A204.1 (cell line): ENCODE measurements around the gene LY6G5B.

Experiments used
- FAIRE-seq: peaks from 2 replicates; lab custom pipeline; 2012; peaks lifted over from hg19 to GRCh38; lab: Jason Lieb, UNC

LY6G5B gene, protein sequence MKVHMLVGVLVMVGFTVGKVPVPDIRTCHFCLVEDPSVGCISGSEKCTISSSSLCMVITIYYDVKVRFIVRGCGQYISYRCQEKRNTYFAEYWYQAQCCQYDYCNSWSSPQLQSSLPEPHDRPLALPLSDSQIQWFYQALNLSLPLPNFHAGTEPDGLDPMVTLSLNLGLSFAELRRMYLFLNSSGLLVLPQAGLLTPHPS

DNA sequence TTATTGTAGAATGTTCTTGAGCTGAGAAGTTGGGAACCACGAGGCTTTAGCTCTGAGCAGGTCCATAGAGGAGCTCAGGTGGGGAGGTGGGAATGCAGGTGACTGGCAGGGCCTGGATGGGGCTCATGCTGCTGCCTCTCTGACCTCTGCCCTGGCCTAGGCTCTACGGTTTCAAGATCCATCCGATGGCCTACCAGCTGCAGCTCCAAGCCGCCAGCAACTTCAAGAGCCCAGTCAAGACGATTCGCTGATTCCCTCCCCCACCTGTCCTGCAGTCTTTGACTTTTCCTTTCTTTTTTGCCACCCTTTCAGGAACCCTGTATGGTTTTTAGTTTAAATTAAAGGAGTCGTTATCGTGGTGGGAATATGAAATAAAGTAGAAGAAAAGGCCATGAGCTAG lies at the start of gene LY6G5B:
TSS of gene LY6G5B (plus strand) at position 301 of the 400 bp plus-strand sequence. CDS start 975 bp downstream, outside the sequence.
- FAIRE-seq, result no peak

DNA sequence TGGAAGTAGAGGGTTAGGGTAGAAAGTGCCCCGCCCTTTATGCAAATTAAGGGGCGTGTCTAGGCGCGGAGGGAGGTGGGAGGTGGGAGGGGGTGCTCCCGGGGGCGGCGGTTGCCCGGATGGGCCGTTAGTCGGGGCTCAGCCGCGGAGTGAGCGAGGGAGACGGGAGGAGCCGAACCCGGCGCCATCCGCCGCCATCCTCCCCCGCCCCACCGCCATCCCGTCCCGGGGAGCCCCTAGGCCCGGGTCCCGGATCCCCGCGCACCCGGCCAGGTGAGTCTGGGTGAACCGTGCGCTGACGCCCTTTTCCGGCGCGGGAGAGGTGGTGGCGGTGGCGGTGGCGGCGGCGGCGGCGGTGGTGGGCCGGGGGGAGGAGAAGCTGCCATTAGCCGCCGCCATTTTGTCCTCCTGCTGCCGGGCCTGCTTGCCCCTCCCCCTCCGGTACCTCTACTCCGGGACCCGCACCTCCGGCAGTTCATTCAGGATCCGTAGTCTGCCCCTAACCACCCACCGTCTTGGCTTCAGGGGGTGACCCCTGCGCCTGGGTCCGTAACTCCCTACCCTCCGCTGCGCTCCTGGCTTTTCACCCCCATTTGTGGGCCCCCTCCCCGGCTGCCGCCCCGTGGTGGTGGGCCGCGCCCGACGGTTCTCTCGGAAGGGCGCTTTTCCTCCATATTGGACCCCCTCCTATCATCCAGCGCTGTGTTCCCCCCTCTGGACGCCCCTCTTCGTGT lies 49.0 kb upstream of the LY6G5B start, which contains the start of gene PRRC2A:
TSS of gene PRRC2A (plus strand) at position 130 of the 734 bp plus-strand sequence. CDS start 2,075 bp downstream, outside the sequence.
- FAIRE-seq, result no peak

DNA sequence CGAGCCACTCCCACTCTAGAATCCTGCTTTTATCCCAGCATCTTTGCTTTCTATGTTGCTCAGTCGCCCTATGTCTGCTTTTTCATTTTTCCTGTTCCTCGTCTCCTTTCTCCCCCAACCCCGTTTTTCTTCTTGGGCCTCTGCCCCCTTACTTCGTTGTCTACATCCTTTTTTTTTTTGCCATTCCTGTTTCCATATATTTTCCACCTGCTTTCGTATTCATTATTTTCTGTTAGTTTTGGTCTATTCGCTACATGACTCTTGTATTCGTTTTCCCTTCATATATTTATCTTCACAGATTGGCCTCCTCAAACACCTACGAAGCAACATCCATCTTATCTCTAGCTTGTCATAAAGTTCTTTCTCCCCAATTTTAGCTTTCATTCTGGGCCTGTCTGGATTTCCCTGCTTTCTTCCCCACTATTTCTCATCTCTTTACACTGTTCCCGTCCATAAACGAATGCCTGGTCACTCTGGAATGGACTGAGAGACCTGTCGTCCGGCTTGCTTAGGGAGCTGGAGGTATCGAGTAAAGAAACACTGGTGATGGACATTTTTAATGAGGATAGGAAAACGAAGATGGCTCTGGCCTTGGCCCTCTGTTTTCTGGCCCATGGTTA lies 48.3 kb upstream of the LY6G5B start:
- no peak for FAIRE-seq

DNA sequence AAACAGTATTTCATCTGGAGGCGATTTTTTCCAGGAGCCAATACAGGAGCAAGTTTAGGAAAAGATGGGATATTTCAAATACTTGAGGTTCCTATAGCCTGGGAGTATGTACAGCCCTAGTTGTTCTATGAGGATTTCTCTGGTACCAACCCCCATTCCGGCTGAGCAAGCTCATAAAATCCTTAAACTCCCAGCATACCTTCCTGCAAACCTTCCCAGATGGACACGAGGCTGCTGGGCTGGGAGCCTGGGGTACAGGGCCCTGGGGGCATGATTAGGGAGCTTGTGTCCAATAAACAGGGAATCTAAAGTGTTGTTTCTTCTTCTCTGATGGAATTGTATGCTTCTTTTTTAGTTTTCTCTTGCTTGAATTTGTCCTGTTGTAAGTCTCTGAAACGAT lies 47.8 kb upstream of the LY6G5B start:
- no peak for FAIRE-seq

DNA sequence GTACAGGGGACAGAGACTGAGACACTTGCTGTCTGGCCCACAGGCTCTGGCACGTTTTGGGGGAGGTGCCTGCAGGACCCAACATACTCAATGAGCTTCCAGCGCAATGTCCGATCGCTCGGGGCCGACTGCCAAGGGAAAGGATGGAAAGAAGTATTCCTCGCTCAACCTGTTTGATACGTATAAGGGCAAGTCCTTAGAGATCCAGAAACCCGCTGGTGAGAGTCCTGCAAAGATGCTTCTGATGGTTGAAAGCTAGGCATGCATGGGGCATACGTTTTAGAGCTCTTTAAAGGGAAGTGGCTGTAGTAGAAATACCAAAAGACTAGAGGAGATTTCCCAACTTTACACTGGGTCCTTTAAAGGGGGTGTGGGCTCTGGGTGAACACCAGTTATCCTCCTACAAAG lies 47.1 kb upstream of the LY6G5B start:
- FAIRE-seq, result no peak

DNA sequence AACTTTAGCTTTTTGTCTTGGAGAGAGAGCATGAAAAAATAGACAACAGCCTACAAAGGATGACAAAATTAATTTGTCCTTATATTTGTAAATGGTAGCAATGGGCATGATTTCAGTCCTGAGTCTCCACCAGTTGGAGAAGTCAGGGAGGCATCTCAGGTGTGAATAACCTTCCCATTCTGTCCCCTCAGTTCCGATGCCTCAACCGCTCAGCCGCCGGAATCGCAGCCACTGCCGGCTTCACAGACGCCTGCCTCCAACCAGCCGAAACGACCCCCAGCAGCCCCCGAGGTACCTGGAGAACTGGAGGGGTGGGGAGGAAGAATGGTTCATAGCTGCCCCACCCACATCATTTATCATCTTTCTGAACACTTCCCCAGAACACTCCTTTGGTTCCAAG lies 45.7 kb upstream of the LY6G5B start:
- FAIRE-seq, result no peak

DNA sequence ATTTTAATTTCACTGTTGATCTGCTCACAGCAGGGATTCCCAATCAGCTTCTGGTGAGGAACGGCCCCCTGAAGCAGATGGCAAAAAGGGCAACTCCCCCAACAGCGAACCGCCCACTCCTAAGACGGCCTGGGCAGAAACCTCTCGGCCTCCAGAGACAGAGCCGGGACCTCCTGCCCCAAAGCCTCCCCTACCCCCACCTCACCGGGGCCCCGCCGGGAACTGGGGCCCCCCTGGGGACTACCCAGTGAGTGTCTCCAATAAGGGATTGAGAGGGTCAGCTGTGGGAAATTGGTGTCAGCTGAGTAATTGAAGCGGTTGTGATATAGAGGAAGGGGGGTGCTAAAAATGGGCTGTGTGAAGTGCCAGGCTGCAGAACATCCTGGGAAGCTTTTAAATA lies 42.8 kb upstream of the LY6G5B start:
- no peak for FAIRE-seq

DNA sequence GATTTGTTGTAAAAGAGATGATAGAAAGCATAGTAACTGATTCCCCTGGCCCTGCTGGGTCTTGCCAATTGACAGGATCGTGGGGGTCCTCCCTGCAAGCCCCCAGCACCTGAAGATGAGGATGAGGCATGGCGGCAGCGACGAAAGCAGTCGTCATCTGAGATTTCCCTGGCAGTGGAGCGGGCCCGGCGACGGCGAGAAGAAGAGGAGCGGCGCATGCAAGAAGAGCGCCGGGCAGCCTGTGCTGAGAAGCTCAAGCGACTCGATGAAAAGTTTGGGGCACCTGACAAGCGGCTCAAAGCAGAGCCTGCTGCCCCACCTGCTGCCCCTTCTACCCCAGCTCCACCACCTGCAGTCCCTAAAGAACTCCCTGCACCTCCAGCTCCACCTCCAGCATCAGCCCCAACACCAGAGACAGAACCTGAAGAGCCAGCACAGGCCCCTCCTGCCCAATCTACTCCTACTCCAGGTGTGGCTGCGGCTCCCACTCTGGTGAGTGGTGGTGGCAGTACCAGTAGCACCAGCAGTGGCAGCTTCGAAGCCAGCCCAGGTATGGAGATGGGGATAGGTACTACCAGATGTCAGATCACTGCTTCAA lies 42.0 kb upstream of the LY6G5B start:
- FAIRE-seq, result no peak

DNA sequence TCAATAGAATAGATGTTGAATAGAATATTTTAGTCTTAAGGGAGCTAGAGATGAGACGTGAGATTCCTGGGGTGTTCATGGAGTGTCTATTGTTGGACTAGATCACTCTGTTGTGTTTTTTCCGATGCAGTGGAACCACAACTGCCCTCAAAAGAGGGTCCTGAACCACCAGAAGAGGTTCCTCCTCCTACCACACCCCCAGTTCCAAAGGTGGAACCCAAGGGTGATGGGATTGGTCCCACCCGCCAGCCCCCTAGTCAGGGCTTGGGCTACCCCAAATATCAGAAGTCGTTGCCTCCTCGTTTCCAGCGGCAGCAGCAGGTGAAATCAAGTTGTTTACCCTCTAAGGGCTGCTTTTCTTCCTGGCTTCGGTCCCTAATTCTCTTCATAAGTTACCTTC lies 40.8 kb upstream of the LY6G5B start:
- no peak for FAIRE-seq

DNA sequence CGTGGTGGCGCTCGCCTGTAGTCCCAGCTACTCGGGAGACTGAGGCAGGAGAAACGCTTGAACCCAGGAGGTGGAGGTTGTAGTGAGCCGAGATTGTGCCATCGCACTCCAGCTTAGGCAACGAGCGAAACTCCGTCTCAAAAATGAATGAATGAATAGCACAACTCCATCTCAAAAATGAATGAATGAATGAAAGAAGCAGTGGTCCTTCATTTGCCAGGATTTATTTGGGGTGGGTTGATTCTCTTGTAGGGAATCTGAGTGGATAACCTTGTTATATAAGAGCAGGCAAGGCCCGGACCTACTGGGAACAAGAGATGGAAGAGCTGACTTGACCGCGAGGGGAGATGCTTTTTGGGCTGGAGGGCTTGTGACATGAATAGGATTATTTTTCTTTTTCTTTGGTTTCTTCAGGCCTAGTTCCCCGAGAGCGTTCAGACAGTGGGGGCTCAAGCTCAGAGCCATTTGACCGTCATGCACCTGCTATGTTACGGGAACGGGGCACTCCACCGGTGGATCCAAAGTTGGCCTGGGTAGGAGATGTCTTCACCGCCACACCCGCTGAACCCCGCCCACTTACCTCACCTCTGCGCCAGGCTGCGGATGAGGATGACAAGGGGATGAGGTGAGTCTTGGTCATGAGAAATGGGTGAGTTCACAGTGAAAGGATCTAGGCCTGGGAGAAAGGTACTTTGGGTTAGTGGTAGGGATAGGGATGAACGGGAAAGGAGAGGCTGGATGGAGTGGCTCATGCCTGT lies 39.4 kb upstream of the LY6G5B start:
- FAIRE-seq, result no peak

DNA sequence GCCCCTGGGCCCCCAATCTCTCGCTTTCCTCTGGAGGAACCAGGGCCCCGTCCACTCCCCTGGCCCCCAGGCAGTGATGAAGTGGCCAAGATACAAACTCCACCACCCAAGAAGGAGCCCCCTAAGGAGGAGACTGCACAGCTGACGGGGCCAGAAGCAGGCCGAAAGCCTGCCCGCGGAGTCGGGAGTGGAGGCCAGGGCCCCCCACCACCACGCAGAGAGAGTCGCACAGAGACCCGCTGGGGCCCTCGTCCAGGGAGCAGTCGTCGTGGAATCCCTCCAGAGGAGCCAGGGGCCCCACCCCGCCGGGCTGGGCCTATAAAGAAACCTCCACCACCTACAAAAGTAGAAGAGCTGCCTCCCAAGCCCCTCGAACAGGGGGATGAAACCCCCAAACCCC lies 38.6 kb upstream of the LY6G5B start:
- no peak for FAIRE-seq

DNA sequence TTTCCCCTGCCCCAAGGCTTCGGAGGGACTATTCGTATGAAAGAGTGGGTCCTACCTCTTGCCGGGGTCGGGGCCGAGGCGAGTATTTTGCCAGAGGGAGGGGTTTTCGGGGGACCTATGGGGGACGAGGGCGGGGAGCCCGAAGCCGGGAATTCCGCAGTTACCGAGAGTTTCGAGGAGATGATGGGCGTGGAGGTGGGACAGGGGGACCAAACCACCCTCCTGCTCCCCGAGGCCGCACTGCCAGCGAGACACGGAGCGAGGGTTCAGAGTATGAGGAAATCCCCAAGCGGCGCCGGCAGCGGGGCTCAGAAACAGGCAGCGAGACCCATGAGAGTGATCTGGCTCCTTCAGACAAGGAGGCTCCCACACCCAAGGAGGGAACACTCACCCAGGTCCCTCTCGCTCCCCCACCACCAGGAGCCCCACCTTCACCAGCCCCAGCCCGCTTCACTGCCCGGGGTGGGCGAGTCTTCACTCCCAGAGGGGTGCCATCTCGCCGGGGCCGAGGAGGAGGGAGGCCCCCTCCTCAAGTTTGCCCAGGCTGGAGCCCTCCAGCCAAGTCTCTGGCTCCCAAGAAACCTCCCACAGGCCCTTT lies 38.0 kb upstream of the LY6G5B start:
- FAIRE-seq, result no peak

DNA sequence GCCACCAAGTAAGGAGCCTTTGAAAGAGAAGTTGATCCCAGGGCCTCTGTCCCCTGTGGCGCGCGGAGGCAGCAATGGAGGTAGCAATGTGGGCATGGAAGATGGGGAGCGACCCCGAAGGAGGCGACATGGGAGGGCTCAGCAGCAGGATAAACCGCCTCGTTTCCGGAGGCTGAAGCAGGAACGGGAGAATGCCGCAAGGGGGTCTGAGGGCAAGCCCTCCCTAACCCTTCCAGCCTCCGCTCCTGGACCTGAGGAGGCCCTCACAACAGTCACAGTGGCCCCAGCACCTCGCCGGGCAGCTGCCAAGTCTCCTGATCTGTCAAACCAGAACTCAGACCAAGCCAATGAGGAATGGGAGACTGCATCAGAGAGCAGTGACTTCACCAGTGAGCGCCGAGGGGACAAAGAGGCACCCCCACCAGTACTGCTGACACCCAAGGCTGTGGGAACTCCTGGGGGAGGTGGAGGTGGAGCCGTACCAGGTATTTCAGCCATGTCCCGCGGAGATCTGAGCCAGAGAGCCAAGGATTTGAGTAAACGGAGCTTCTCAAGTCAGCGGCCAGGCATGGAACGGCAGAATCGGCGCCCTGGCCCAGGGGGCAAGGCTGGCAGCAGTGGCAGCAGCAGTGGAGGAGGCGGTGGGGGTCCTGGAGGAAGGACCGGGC lies 37.4 kb upstream of the LY6G5B start:
- FAIRE-seq, result no peak

DNA sequence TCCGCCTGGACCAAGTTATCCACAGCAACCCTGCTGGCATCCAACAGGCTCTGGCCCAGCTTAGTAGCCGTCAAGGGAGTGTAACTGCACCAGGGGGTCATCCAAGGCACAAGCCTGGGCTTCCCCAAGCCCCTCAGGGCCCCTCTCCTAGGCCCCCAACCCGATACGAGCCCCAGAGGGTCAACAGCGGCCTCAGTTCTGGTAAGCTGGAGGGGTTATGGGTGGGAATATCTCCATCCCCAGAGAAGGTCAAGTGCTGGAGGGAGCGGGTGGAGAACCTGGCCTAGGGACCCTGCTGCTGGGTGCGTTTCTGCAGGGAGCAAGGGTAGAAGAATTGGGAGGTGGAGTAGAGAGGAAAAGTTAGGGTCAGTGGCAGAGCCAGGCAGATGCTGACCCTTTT lies 36.3 kb upstream of the LY6G5B start:
- no peak for FAIRE-seq

DNA sequence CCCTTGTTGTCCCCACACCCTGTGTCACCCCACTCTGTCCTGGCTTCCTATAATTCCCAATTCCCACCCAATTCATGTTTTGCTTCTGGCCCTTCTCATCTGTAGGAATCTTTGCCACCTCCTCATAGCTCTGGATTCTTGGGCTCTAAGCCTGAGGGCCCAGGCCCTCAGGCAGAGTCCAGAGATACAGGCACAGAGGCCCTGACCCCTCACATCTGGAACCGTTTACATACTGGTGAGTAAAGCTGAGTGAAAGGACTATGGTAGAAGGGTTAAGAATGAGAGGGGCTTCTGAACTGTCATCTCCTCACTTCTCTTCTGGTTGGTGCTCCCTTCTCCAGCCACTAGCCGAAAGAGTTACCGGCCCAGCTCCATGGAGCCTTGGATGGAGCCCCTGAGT lies 35.6 kb upstream of the LY6G5B start:
- FAIRE-seq, result no peak

DNA sequence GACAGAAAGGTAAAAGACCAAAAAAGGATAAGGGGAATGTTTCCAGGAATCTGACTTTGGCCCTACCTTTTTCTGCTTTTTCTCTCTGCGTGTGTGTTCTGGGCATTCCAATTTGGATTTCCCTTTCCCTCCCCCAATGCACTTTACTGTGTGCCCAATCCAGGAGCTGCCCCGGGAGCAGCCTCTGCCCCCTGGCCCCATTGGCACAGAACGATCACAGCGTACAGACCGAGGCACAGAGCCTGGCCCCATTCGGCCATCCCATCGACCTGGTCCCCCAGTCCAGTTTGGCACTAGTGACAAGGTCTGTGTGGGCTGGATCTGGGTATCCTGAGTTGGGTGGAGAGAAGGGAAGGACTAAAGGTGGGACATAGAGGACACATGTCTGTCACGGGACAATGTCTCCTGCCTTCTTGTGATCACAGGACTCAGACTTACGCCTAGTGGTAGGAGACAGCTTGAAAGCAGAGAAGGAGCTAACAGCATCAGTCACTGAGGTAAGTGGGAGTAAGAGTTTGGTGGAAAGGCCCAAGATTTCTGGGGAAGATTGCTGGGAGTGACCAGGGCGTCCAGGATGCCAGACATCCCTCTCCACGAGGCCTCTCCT lies 34.7 kb upstream of the LY6G5B start:
- FAIRE-seq, result no peak

DNA sequence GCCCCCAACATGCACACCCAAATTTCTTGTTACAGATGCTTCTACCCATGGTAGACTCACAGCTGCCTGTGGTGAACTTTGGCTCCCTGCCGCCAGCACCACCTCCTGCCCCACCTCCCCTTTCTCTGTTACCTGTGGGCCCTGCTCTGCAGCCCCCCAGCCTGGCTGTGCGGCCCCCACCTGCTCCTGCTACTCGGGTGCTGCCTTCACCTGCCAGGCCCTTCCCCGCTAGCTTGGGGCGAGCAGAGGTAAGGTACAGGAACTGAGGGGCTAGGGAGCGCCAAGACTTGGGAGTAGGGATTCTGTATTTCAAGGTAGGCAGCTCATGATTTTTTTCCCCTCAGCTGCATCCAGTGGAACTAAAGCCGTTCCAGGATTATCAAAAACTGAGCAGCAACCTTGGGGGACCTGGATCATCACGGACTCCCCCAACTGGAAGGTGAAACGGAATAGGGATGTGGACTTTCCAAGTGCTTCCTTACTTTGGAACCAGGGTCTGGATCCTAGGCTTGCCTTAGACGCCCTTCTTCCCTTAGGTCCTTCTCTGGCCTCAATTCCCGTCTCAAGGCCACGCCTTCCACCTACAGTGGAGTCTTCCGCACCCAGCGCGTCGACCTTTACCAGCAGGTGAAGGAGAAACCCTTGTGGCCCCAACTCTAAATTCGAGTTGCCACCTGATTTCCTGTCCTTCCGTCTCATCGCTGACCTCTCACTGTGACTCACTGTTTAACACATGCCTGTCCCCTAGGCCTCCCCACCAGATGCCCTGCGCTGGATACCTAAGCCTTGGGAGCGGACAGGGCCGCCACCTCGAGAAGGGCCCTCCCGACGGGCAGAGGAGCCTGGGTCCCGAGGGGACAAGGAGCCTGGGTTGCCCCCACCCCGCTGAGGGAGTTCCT lies 32.8 kb upstream of the LY6G5B start:
- no peak for FAIRE-seq

DNA sequence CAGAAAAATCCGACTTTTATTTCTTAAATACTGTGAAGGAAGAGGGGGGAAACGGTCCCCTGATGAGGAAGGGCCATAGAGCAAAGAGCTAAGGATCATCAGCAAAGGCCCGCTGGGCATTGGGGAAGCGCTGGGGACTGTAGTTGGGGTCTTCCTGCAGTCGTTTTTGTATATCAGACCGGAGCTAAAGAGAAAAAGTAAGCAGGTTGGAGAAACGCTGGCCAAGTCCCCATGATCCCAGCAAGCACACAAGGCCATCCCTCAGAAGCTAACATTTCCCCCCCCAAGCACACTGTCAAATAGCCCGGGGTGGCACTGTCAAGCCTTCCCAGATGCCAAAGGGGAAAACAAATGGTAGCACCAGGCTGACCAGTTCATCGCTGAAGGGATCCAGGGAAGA lies 30.7 kb upstream of the LY6G5B start:
- no peak for FAIRE-seq

DNA sequence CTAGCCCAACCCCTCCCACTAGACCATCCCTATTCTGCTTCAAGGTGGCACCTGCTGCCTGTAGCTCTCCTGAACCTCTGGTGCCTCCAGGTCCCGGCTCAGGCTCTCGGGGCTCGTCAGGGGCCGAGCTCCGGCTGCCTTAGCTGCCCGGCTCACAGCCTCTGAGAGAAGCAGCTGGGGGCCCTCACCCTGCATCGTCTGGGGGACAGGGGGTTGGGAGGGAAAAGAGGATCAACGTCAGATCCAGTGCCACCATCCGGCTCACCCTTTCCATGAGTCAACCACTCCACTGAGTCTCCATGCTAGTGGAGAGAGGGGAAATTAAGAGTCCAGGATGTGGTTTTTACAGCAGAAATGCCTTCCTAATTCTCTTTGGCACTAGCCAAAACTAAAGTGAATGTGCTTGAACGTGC lies 30.3 kb upstream of the LY6G5B start:
- no peak for FAIRE-seq

DNA sequence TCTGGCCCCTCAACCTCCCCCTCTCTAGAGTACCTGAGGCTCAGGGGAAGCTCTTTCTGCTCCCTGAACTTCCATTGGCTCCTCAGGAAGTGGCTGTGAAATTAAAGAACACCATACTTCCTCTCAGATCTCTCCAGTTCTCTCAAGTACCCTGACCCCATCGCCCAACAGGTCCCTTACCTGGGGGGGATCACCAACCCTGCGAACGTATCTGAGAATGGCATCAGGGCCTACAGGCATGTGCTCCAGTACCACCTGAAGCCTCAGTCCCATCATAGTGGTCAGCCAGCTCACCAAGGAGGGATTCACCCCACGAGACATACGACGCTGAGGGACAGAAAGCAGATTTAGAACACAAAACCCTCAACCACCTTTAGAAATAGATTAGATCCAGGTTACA lies 29.2 kb upstream of the LY6G5B start:
- no peak for FAIRE-seq
